Naive B cell (primary cell): ENCODE measurements around the gene SYNDIG1L. TPM values are rescaled to one million over a fixed set of nuclear protein-coding genes. Genes with fewer than 3 reads are reported as not detected.
A peak's percentile ranks its signal among the peaks of the same experiment; 100 is the strongest.

Experiments used
- ATAC-seq, 2 donors: fragments of 150-1000 bp; cut with Tn5 transposase; 2 replicates each; pipeline ENCODE4 v1.10.0; 2021; ENCODE audit warnings: low read depth in 2 of 2, mild to moderate bottlenecking in 2 of 2, moderate library complexity in 2 of 2
- DNase-seq: peaks from one replicate; pipeline ENCODE4 v3.0.0; 2022
- H3K27ac Mint-ChIP-seq, 6 donors: one replicate each; pipeline ENCODE4 v1.8.0; 2020 to 2022; ENCODE audit warnings: mild to moderate bottlenecking in 6 of 6, mixed read lengths in 6 of 6, moderate library complexity in 5 of 6, inconsistent platforms in 2 of 6
- H3K27me3 Mint-ChIP-seq, 3 donors: one replicate each; pipeline ENCODE4 v1.8.0; 2021 to 2022; ENCODE audit warnings: mixed read lengths in 3 of 3, mild to moderate bottlenecking in 1 of 3
- H3K36me3 Mint-ChIP-seq, 2 donors: one replicate each; pipeline ENCODE4 v1.8.0; 2020 to 2022; ENCODE audit warnings: mixed read lengths in 2 of 2, inconsistent platforms in 1 of 2, mild to moderate bottlenecking in 1 of 2
- H3K4me1 Mint-ChIP-seq, 3 donors: one replicate each; pipeline ENCODE4 v1.8.0; 2020 to 2022; ENCODE audit warnings: mixed read lengths in 3 of 3, inconsistent platforms in 1 of 3, mild to moderate bottlenecking in 1 of 3, moderate library complexity in 1 of 3
- H3K4me3 Mint-ChIP-seq, 8 donors: one replicate each; pipeline ENCODE4 v1.8.0; 2020 to 2022; ENCODE audit warnings: mild to moderate bottlenecking in 8 of 8, mixed read lengths in 8 of 8, moderate library complexity in 8 of 8, inconsistent platforms in 2 of 8
- H3K9me3 Mint-ChIP-seq, 7 donors: one replicate each; pipeline ENCODE4 v1.8.0; 2020 to 2022; ENCODE audit warnings: mixed read lengths in 7 of 7, mild to moderate bottlenecking in 5 of 7, inconsistent platforms in 2 of 7, moderate library complexity in 1 of 7
- polyA plus RNA-seq, 6 donors: library from polyadenylated mRNA; unstranded; fragments of 300-500 nt; fragmentation: Illumina TruSeq; gene quantifications; one replicate each; pipeline ENCODE4 v1.2.3, GENCODE V29; 2021; ENCODE audit warnings: low read depth in 6 of 6

Gene SYNDIG1L
- polyA plus RNA-seq, 6 donors from 2014 or later, result 0.35 TPM; not detected in 5

DNA sequence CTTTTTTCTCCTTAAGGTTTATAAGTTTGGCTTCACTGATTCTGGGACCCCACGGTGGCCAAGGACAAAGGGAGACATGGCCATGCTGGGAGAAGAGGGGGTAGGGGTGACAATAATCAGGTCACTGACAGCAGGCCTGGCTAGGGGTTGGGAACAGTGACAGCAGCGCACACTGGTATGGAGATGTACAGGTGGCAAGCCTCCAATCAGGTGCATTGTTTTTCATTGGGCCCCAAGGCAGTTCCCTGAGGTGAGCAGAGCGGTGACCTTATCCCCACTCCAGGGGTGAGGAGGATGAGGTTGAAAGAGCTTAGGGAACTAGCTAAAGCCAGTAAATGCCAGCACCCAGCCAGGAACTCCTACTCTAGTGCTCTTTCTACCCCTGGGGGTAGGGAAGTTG, 1.4 kb downstream of the SYNDIG1L start:
- Mint-ChIP-seq H3K4me1 (peaks cover 0 to 6% (median 0%) of the 10 kb centered on the region in 3 donors), H3K27me3 (peaks cover 27 to 71% (median 44%) of the 10 kb centered on the region in 3 donors), H3K36me3 (peaks cover 0 to 10% of the 10 kb centered on the region in 2 donors), H3K27ac (no peak overlapping the region), H3K4me3 (peak overlapping the region in 1 of 8 donors; percentile 72), H3K9me3 (peaks cover 0 to 8% (median 0%) of the 10 kb centered on the region in 7 donors)
- ATAC-seq (no peak), DNase-seq (no peak)

- no peak for DNase-seq
- Mint-ChIP-seq H3K27me3 (peaks cover 27 to 57% (median 30%) of the 10 kb centered on the region in 3 donors), H3K4me1 (peaks cover 0 to 6% (median 0%) of the 10 kb centered on the region in 3 donors), H3K9me3 (peaks cover 0 to 8% (median 0%) of the 10 kb centered on the region in 7 donors), H3K4me3 (no peak overlapping the region), H3K27ac (peak overlapping the region in 1 of 6 donors; percentile 16), H3K36me3 (peaks cover 0 to 10% of the 10 kb centered on the region in 2 donors)
- ATAC-seq, result no peak
These were observed 2.8 kb downstream of the SYNDIG1L start for GRCh38 chr14:74423246-74423645.

GRCh38 chr14:74421981-74422380, 4.0 kb downstream of the SYNDIG1L start:
- peaks cover 19 to 46% (median 27%) of the 10 kb centered on the region in 3 donors for H3K27me3 Mint-ChIP-seq
- H3K4me1 Mint-ChIP-seq, result peaks cover 0 to 5% (median 0%) of the 10 kb centered on the region in 3 donors
- H3K27ac Mint-ChIP-seq, result no peak overlapping the region
- DNase-seq (no peak), ATAC-seq (no peak)
- H3K4me3 Mint-ChIP-seq, result no peak overlapping the region
- H3K9me3 Mint-ChIP-seq, result peaks cover 0 to 8% (median 0%) of the 10 kb centered on the region in 7 donors
- peaks cover 0 to 10% of the 10 kb centered on the region in 2 donors for H3K36me3 Mint-ChIP-seq

DNA sequence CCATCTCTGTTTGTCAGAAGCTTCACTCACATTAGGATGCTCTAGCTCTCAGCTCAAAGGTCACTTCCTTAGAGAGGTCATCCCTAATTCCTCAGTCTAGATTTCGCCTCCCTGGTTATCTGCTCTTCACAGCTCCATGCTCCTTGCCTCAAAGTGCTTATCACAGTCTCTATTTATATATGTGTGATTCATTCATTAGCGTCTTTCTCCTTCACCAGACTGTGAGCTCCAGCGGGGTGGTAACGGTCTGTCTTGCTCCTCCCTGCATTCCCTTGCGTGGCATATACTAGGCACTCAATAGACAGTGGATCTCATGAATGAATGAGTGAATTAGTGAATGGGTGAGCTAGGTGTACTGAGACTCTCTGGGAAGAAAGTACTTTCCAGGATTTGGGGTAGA, 6.9 kb downstream of the SYNDIG1L start:
- ATAC-seq (no peak), DNase-seq (no peak)
- no peak overlapping the region for H3K4me3 Mint-ChIP-seq
- H3K36me3 Mint-ChIP-seq, result peaks cover 0 to 10% of the 10 kb centered on the region in 2 donors
- H3K27ac Mint-ChIP-seq, result no peak overlapping the region
- H3K9me3 Mint-ChIP-seq, result peaks cover 0 to 7% (median 0%) of the 10 kb centered on the region in 7 donors
- peaks cover 4 to 28% (median 14%) of the 10 kb centered on the region in 3 donors for H3K27me3 Mint-ChIP-seq
- peaks cover 0 to 1% (median 0%) of the 10 kb centered on the region in 3 donors for H3K4me1 Mint-ChIP-seq

DNA sequence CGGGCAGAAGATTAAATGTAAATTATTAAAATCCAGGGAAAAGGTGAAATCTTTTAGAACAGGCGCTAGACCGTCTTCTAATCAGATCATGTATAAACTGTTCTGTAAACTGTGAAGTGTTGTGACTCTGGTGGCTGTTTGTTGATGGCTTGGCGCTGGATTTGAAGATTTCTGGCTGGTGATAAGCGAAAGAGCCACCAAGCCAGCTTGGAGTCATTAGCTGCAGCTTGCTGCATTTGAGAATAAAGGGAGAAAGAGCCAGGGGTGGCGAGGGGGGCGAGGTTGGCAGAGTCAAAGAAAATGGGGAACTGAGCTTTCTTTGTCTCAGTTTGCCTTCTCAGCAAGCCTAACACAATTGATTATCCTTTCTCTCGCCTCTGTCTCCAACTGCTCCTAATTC, 8.0 kb downstream of the SYNDIG1L start:
- Mint-ChIP-seq H3K27me3 (peaks cover 8 to 27% (median 14%) of the 10 kb centered on the region in 3 donors), H3K4me1 (peaks cover 0 to 3% (median 0%) of the 10 kb centered on the region in 3 donors), H3K9me3 (peaks cover 0 to 7% (median 0%) of the 10 kb centered on the region in 7 donors), H3K36me3 (peaks cover 0 to 10% of the 10 kb centered on the region in 2 donors), H3K4me3 (no peak overlapping the region), H3K27ac (no peak overlapping the region)
- DNase-seq (no peak), ATAC-seq (no peak)

GRCh38 chr14:74417611-74418010, 8.4 kb downstream of the SYNDIG1L start:
- Mint-ChIP-seq H3K27ac (no peak overlapping the region), H3K27me3 (peaks cover 8 to 23% (median 14%) of the 10 kb centered on the region in 3 donors), H3K36me3 (peaks cover 0 to 10% of the 10 kb centered on the region in 2 donors), H3K4me1 (peaks cover 0 to 3% (median 0%) of the 10 kb centered on the region in 3 donors), H3K4me3 (no peak overlapping the region), H3K9me3 (peaks cover 0 to 7% (median 0%) of the 10 kb centered on the region in 7 donors)
- no peak for ATAC-seq
- DNase-seq, result no peak

DNA sequence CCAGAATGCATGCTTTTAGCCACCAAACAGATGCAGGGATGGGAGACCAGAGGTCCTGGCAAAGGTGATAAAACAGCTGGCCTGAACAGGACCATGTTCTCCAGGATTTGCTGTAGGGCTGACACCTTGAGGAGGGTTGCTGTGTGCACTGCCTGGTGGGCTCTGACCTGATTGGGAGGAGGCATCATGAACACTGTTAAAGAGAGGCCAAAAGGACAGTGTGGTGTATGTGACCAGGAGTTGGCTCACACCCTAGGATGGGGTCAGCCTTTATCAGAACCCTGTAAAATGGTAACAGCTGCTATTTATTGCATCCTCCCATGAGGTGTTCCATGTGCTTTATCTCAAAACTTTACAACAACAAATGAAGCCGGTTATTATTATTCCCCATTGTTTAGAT, 8.8 kb downstream of the SYNDIG1L start:
- Mint-ChIP-seq H3K4me1 (peaks cover 0 to 3% (median 0%) of the 10 kb centered on the region in 3 donors), H3K36me3 (peaks cover 0 to 10% of the 10 kb centered on the region in 2 donors), H3K9me3 (peaks cover 0 to 7% (median 0%) of the 10 kb centered on the region in 7 donors), H3K27me3 (peaks cover 8 to 22% (median 14%) of the 10 kb centered on the region in 3 donors), H3K4me3 (no peak overlapping the region), H3K27ac (no peak overlapping the region)
- ATAC-seq (no peak), DNase-seq (no peak)

DNA sequence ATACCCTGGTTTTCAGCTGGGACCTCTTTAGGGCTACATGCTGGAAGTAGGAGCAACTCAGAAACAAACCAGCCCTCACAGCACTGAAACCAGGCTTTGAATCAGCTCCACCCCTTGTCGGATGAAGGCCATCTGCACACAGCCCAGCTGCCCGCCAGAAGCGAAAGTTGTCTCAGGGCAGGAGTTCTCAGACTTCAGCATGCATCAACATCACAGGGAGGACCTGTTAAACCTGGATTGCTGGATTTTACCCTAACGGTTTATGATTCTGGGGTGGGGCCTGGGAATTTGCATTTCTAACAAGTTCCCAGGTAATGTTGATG, 10.9 kb downstream of the SYNDIG1L start:
- H3K36me3 Mint-ChIP-seq, result no peaks in the 10 kb centered on the region
- no peak for DNase-seq
- H3K4me3 Mint-ChIP-seq, result no peak overlapping the region
- ATAC-seq, result no peak
- peaks cover 0 to 3% (median 0%) of the 10 kb centered on the region in 7 donors for H3K9me3 Mint-ChIP-seq
- peaks cover under 1 to 5% (median 3%) of the 10 kb centered on the region in 3 donors for H3K4me1 Mint-ChIP-seq
- no peak overlapping the region for H3K27ac Mint-ChIP-seq
- peaks cover 8 to 10% (median 8%) of the 10 kb centered on the region in 3 donors for H3K27me3 Mint-ChIP-seq

GRCh38 chr14:74414403-74415114, 11.5 kb downstream of the SYNDIG1L start:
- ATAC-seq, result no peak
- H3K4me3 Mint-ChIP-seq, result no peak overlapping the region
- peaks cover 2 to 10% (median 3%) of the 10 kb centered on the region in 3 donors for H3K4me1 Mint-ChIP-seq
- H3K27me3 Mint-ChIP-seq, result peaks cover 8 to 13% (median 8%) of the 10 kb centered on the region in 3 donors
- H3K27ac Mint-ChIP-seq, result no peak overlapping the region
- no peak for DNase-seq
- no peaks in the 10 kb centered on the region for H3K36me3 Mint-ChIP-seq
- peaks cover 0 to 3% (median 0%) of the 10 kb centered on the region in 7 donors for H3K9me3 Mint-ChIP-seq

DNA sequence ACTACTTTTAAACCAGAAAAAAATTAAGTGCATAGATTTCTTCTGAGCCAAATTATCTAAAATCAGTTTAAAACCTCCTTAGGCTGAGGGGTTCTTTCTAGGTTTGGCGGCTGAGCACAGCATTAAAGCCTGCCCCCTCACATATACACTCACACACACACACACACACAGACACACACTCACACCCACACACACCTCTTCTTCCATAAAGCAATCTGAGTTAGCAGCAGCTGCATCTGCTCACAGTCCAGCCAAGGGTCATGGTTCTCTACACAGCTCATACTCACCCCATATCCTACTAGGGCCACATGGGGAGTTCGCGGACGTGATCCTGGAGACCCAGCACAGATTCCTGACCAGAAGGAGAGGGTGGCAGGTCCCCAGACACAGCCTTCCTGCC, 12.4 kb downstream of the SYNDIG1L start:
- H3K9me3 Mint-ChIP-seq, result peaks cover 0 to 3% (median 0%) of the 10 kb centered on the region in 7 donors
- H3K27me3 Mint-ChIP-seq, result peaks cover 8 to 13% (median 8%) of the 10 kb centered on the region in 3 donors
- H3K4me1 Mint-ChIP-seq, result peaks cover 2 to 10% (median 3%) of the 10 kb centered on the region in 3 donors
- H3K4me3 Mint-ChIP-seq, result no peak overlapping the region
- ATAC-seq (no peak), DNase-seq (no peak)
- no peak overlapping the region for H3K27ac Mint-ChIP-seq
- H3K36me3 Mint-ChIP-seq, result no peaks in the 10 kb centered on the region

GRCh38 chr14:74412753-74413152, 13.3 kb downstream of the SYNDIG1L start:
- DNase-seq (no peak), ATAC-seq (no peak)
- H3K4me3 Mint-ChIP-seq, result no peak overlapping the region
- peaks cover 8 to 13% (median 8%) of the 10 kb centered on the region in 3 donors for H3K27me3 Mint-ChIP-seq
- H3K9me3 Mint-ChIP-seq, result peaks cover 0 to 3% (median 0%) of the 10 kb centered on the region in 7 donors
- no peaks in the 10 kb centered on the region for H3K36me3 Mint-ChIP-seq
- H3K4me1 Mint-ChIP-seq, result peaks cover 5 to 14% (median 8%) of the 10 kb centered on the region in 3 donors
- H3K27ac Mint-ChIP-seq, result no peak overlapping the region

DNA sequence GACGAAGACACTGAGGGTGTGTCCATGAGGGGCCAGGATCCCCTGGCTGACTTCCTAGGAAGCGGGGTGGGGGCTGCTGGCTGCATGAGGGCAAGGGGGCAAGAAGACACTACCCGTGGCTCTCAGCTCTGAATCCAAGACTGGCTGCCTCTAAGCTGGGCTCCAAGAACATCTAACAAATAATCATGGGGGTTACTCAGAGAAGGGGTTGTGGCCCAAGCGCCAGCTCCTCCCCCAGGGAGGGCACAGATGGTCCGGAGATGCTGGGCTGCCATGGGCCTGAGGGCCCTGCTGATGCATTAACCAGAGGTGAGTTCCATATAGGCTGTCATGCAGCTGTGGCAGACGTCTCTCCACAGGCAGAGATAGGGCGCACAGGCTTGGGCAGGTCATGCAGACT, 14.3 kb downstream of the SYNDIG1L start:
- peaks cover 16 to 25% (median 18%) of the 10 kb centered on the region in 3 donors for H3K4me1 Mint-ChIP-seq
- H3K27ac Mint-ChIP-seq, result no peak overlapping the region
- H3K36me3 Mint-ChIP-seq, result no peaks in the 10 kb centered on the region
- DNase-seq (no peak), ATAC-seq (no peak)
- H3K27me3 Mint-ChIP-seq, result peaks cover 8 to 13% (median 8%) of the 10 kb centered on the region in 3 donors
- H3K9me3 Mint-ChIP-seq, result peaks cover 0 to 3% (median 0%) of the 10 kb centered on the region in 7 donors
- no peak overlapping the region for H3K4me3 Mint-ChIP-seq

DNA sequence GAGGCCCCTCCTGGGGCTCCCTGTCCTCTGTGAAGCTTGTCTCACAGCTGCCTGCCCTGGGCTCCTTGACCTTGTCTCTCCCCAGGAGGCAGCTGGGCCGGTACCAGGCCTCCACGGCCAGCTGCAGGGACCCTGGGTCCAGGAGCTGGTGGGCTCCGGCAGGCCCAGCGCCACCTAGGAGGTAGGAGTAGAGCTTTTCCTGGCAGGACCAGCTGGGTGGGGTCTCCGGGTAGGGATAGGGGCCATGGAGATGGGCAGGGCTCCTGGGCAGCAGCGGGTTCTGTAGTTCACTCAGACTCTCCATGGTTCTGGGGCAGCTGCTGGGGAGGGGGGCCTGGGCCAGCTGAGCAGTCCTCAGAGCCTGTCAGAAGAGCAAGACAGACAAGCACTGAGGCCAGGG, 16.6 kb downstream of the SYNDIG1L start:
- Mint-ChIP-seq H3K4me1 (peaks cover 23 to 41% (median 33%) of the 10 kb centered on the region in 3 donors), H3K36me3 (no peaks in the 10 kb centered on the region), H3K27me3 (peaks cover 4 to 11% (median 7%) of the 10 kb centered on the region in 3 donors), H3K27ac (no peak overlapping the region), H3K9me3 (no peaks in the 10 kb centered on the region), H3K4me3 (no peak overlapping the region)
- no peak for ATAC-seq
- DNase-seq, result no peak

- H3K27ac Mint-ChIP-seq, result no peak overlapping the region
- peaks cover 26 to 47% (median 39%) of the 10 kb centered on the region in 3 donors for H3K4me1 Mint-ChIP-seq
- H3K27me3 Mint-ChIP-seq, result peaks cover 1 to 6% (median 4%) of the 10 kb centered on the region in 3 donors
- no peak for ATAC-seq
- H3K36me3 Mint-ChIP-seq, result no peaks in the 10 kb centered on the region
- H3K4me3 Mint-ChIP-seq, result no peak overlapping the region
- DNase-seq, result no peak
- H3K9me3 Mint-ChIP-seq, result no peaks in the 10 kb centered on the region
These were observed 17.1 kb downstream of the SYNDIG1L start for GRCh38 chr14:74408870-74409269.
